Measurements from ENCODE around the gene GPA33. TPM values are rescaled to one million over a fixed set of nuclear protein-coding genes. Genes with fewer than 3 reads are reported as not detected.

GPA33 gene
- total and polyA plus RNA-seq, 12 donors: 0.03 to 0.79 (median 0.21) TPM; not detected in 6

DNA sequence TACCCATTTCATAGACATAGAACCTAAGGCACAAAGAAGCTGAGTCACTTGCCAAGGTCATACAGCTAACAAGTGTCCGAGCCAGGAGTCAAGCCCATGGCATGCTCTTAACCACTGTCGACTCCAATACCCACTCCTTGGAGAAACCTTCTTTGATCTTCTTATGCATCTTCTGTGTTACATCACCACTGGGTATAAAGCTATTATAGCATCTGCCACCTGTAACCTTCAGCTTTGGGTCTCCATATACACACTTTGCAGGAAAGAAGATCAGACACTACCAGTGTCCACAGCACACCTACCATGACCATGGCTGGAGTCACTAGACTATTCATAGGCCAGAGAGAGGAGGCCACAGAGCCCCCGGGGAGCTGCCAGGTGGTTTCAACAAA lies 29.1 kb downstream of the GPA33 start:
- TF ChIP-seq, protein P1, sequence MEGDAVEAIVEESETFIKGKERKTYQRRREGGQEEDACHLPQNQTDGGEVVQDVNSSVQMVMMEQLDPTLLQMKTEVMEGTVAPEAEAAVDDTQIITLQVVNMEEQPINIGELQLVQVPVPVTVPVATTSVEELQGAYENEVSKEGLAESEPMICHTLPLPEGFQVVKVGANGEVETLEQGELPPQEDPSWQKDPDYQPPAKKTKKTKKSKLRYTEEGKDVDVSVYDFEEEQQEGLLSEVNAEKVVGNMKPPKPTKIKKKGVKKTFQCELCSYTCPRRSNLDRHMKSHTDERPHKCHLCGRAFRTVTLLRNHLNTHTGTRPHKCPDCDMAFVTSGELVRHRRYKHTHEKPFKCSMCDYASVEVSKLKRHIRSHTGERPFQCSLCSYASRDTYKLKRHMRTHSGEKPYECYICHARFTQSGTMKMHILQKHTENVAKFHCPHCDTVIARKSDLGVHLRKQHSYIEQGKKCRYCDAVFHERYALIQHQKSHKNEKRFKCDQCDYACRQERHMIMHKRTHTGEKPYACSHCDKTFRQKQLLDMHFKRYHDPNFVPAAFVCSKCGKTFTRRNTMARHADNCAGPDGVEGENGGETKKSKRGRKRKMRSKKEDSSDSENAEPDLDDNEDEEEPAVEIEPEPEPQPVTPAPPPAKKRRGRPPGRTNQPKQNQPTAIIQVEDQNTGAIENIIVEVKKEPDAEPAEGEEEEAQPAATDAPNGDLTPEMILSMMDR (IDR thresholded peaks at IDR 0.05): no peak
- no peak for TF ChIP-seq POLR2A (IDR thresholded peaks at IDR 0.05)
- Histone ChIP-seq H3K27me3 (peaks cover 9% of the 10 kb centered on the region), H3K9me3 (replicated peaks in 1 of 3) (no peaks in the 10 kb centered on the region), H3K4me3 (no peak overlapping the region), H3K36me3 (replicated peaks in 1 of 2) (no peaks in the 10 kb centered on the region), H3K4me1 (replicated peaks in 1 of 2) (no peaks in the 10 kb centered on the region), H3K27ac (no peak overlapping the region)
- intact Hi-C loops (cut with DNase I): loop anchor here in 1 of 2 donors (5.0 to 10.0 kb wide), 3 partner anchors 154 to 381 kb away; no protein-coding TSS in a partner anchor
- no peak for DNase-seq
- WGBS, 4 donors: 52 to 78% (median 72%) methylated on average over 3 of the region's 3 CpGs

DNA sequence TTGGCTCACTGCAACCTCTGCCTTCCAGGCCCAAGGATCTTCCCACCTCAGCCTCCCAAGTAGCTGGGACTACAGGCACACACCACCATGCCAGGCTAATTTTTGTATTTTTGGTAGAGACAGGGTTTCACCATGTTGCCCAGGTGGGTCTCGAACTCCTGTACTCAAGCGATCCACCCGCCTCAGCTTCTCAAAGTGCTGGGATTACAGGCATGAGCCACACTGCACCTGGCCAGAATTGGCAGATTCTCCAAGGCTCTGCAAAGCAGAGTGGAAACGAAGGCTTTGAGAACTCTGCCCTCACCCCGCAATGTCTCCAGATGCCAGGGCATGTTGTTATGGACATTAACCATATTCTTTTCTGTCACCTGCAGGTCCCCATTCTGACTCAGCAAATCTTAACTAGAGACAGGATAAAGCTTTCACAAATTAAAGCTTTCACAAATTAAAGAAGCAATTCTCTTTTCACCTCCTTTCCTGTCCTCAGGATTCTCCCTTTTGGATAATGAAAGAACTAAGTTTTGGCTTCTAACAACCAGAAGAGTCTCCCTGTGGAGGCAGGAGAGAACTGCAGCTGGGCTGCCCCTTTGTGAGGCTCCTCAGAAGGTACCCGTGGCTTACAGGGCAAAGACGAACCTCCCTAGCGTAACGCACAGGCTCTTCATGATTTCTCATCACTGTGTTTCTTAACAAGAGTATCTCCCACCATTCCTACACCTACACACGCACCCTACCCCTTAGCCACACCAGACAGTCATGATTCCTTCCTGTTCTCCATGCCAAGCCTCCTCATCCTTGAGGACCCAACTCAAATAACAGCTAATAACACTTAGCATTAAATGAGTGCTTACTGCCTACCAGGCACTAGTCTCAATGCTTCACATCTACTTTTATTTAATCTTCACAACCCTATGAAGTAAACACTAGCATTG lies 29.8 kb downstream of the GPA33 start:
- TF ChIP-seq, protein P1 (IDR thresholded peaks at IDR 0.05): peak in 1 of 6 experiments; percentile 15
- no peak for TF ChIP-seq POLR2A (IDR thresholded peaks at IDR 0.05)
- Histone ChIP-seq H3K9me3 (replicated peaks in 1 of 3) (no peaks in the 10 kb centered on the region), H3K4me3 (no peak overlapping the region), H3K4me1 (replicated peaks in 1 of 2) (no peaks in the 10 kb centered on the region), H3K27ac (no peak overlapping the region), H3K27me3 (peaks cover 9% of the 10 kb centered on the region), H3K36me3 (replicated peaks in 1 of 2) (no peaks in the 10 kb centered on the region)
- intact Hi-C loops (cut with DNase I): loop anchor here in 1 of 2 donors (5.0 to 10.0 kb wide), 3 partner anchors 153 to 382 kb away; no protein-coding TSS in a partner anchor
- no peak for DNase-seq
- 61 to 70% (median 67%) methylated on average over 10 of the region's 10 CpGs for WGBS, 4 donors

DNA sequence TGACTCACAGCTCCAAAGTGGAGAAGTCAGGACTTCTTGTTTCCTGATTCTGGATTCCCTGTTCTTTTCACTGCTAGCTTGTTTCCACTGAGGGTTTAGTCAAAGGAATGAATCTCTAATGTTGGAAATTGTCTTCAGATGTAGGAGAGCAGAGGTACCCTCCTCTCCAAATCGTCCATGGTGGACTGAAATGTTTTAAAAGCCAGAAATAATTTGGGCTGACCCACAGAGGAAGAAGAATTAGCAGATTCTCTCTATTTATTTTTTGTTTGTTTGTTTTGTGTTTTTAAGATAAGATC lies 30.4 kb downstream of the GPA33 start:
- TF ChIP-seq, protein P1 (IDR thresholded peaks at IDR 0.05): no peak
- no peak for TF ChIP-seq POLR2A (IDR thresholded peaks at IDR 0.05)
- intact Hi-C loops (cut with DNase I): loop anchor here (5.0 to 10.0 kb wide), 4 partner anchors 147 to 383 kb away; no protein-coding TSS in a partner anchor
- Histone ChIP-seq H3K4me3 (no peak overlapping the region), H3K27ac (no peak overlapping the region), H3K9me3 (replicated peaks in 1 of 3) (no peaks in the 10 kb centered on the region), H3K27me3 (peaks cover 9% of the 10 kb centered on the region), H3K36me3 (replicated peaks in 1 of 2) (no peaks in the 10 kb centered on the region), H3K4me1 (replicated peaks in 1 of 2) (no peaks in the 10 kb centered on the region)
- no peak for DNase-seq
- 16 to 35% (median 26%) methylated on average over 1 of the region's 1 CpG for WGBS, 4 donors

DNA sequence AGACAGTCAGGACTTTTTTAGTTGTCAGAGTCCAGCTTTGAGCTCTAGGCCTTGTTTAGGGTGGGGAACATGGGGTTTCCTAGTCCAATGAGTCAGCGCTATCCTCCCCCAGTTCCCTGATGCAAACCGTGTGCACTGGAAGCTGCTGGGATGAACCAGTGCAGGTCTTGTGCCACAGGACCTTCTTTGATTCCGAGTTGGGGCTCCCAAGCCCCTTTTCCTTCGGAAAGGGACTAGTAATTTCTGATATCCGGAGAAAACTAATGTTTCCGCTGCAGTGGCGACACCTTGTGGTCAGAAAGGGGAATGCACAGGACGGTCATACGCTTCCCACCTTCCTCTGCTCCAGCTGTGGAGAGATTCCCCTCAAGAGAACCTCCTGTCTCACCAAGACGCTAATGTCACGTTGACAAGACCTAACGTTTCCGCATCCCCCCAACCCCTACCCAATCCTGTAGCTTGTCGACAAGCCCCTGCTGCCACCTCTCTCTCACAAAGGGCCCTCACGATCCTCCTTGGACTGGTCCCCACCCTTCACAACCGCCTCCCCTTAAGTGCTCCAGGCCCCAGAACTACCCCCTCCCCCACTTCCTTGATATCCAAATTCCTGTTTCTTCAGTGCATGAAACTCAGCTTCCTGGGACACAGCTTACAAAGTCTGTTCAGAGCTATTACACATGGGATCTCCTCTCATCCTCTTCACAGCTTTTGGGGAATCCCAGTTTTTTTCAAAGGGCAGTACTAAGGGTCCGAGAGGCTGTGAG lies 30.9 kb downstream of the GPA33 start:
- no peaks in the 10 kb centered on the region for H3K9me3 ChIP-seq (replicated peaks in 1 of 3)
- intact Hi-C loops (cut with DNase I): loop anchor here in 1 of 2 donors (5.0 kb wide), 1 partner anchor 147 kb away; no protein-coding TSS in a partner anchor
- H3K27me3 ChIP-seq: peaks cover 9% of the 10 kb centered on the region
- H3K4me1 ChIP-seq (replicated peaks in 1 of 2): no peaks in the 10 kb centered on the region
- H3K4me3 ChIP-seq: no peak overlapping the region
- WGBS, 4 donors: 7 to 15% (median 13%) methylated on average over 13 to 17 of the region's 17 CpGs
- peak; percentile 50 to 89 (median 73) for DNase-seq
- no peaks in the 10 kb centered on the region for H3K36me3 ChIP-seq (replicated peaks in 1 of 2)
- H3K27ac ChIP-seq: no peak overlapping the region
- no peak for TF ChIP-seq POLR2A (IDR thresholded peaks at IDR 0.05)
- TF ChIP-seq, protein P1 (IDR thresholded peaks at IDR 0.05): peak; percentile 78 to 97 (median 90)
